H9 (cell line): Measurements from ENCODE around the gene SLBP. TPM values are rescaled to one million over a fixed set of nuclear protein-coding genes. Genes with fewer than 3 reads are reported as not detected.

Experiments used
- DNase-seq: peaks from one replicate; pipeline ENCODE4 v3.0.0-alpha.2; 2017
- H2AFZ ChIP-seq: one replicate; pipeline ENCODE4 v1.6.1; 2013; ENCODE audit warnings: mild to moderate bottlenecking, low read length, control low read depth, moderate library complexity
- H2AK5ac ChIP-seq: 2 replicates; pipeline ENCODE4 v1.6.1; 2013; ENCODE audit warnings: low read length, control low read depth, mixed read lengths; ENCODE audit not compliant: insufficient read length
- H2BK120ac ChIP-seq: one replicate; pipeline ENCODE4 v1.6.1; 2013; ENCODE audit warnings: low read depth, mild to moderate bottlenecking, low read length, control low read depth, inconsistent platforms; ENCODE audit not compliant: poor library complexity, severe bottlenecking
- H2BK12ac ChIP-seq: 2 replicates; pipeline ENCODE4 v1.6.1; 2013; ENCODE audit warnings: low read length, control low read depth, mixed read lengths, low read depth; ENCODE audit not compliant: insufficient read length
- H2BK15ac ChIP-seq: 2 replicates; pipeline ENCODE4 v1.6.1; 2013; ENCODE audit warnings: low read depth, low read length, control low read depth
- H2BK20ac ChIP-seq: one replicate; pipeline ENCODE4 v1.6.1; 2013; ENCODE audit warnings: low read depth, mild to moderate bottlenecking, low read length, control low read depth, inconsistent platforms; ENCODE audit not compliant: poor library complexity, severe bottlenecking
- H2BK5ac ChIP-seq: 2 replicates; pipeline ENCODE4 v1.6.1; 2013; ENCODE audit warnings: low read length, control low read depth, mixed read lengths; ENCODE audit not compliant: insufficient read length
- H3K14ac ChIP-seq: 2 replicates; pipeline ENCODE4 v1.6.1; 2013; ENCODE audit warnings: low read length, control low read depth; ENCODE audit not compliant: insufficient read depth
- H3K18ac ChIP-seq: 2 replicates; pipeline ENCODE4 v1.6.1; 2013; ENCODE audit warnings: low read depth, mild to moderate bottlenecking, mixed read lengths, low read length, control low read depth; ENCODE audit not compliant: insufficient read length
- H3K23ac ChIP-seq: 2 replicates; pipeline ENCODE4 v1.6.1; 2013; ENCODE audit warnings: low read length, control low read depth, mixed read lengths, low read depth; ENCODE audit not compliant: insufficient read length
- H3K23me2 ChIP-seq: 2 replicates; pipeline ENCODE4 v1.6.1; 2013; ENCODE audit warnings: low read depth, mild to moderate bottlenecking, mixed read lengths, low read length, control low read depth; ENCODE audit not compliant: insufficient read length, poor library complexity, severe bottlenecking
- H3K27ac ChIP-seq: 2 replicates; pipeline ENCODE4 v1.5.1; 2013; ENCODE audit warnings: low read length, control low read depth, mixed read lengths, low read depth; ENCODE audit not compliant: insufficient read length
- H3K27me3 ChIP-seq: 2 replicates; pipeline ENCODE4 v1.6.1; 2013; ENCODE audit warnings: low read length, control low read depth, inconsistent platforms; ENCODE audit not compliant: insufficient read depth
- H3K4ac ChIP-seq: 2 replicates; pipeline ENCODE4 v1.6.1; 2013; ENCODE audit warnings: low read depth, mild to moderate bottlenecking, control low read depth, inconsistent platforms, low read length, moderate library complexity
- H3K4me1 ChIP-seq: 2 replicates; pipeline ENCODE4 v1.6.1; 2013; ENCODE audit warnings: low read length, control low read depth, inconsistent platforms; ENCODE audit not compliant: insufficient read depth
- H3K4me2 ChIP-seq: 2 replicates; pipeline ENCODE4 v1.6.1; 2013; ENCODE audit warnings: low read length, control low read depth, mixed read lengths; ENCODE audit not compliant: insufficient read length, insufficient read depth
- H3K56ac ChIP-seq: 2 replicates; pipeline ENCODE4 v1.6.1; 2013; ENCODE audit warnings: low read depth, mild to moderate bottlenecking, mixed read lengths, low read length, control low read depth; ENCODE audit not compliant: insufficient read length
- H3K79me1 ChIP-seq: 2 replicates; pipeline ENCODE4 v1.6.1; 2013; ENCODE audit warnings: low read depth, mild to moderate bottlenecking, moderate library complexity, low read length, control low read depth, inconsistent platforms; ENCODE audit not compliant: insufficient read depth, poor library complexity, severe bottlenecking
- H3K79me2 ChIP-seq: 2 replicates; pipeline ENCODE4 v1.6.1; 2013; ENCODE audit warnings: low read length, control low read depth, inconsistent platforms; ENCODE audit not compliant: insufficient read depth
- H3K9ac ChIP-seq: 2 replicates; pipeline ENCODE4 v1.6.1; 2013; ENCODE audit warnings: low read length, control low read depth, mixed read lengths; ENCODE audit not compliant: insufficient read length; ENCODE audit errors: extremely low read depth
- H3K9me3 ChIP-seq: one replicate; pipeline ENCODE4 v1.6.1; 2013; ENCODE audit warnings: low read depth, low read length, inconsistent platforms; ENCODE audit not compliant: control insufficient read depth
- H3T11ph ChIP-seq: one replicate; pipeline ENCODE4 v1.6.1; 2013; ENCODE audit warnings: mild to moderate bottlenecking, low read length, control low read depth, inconsistent platforms
- H4K20me1 ChIP-seq: one replicate; pipeline ENCODE4 v1.6.1; 2013; ENCODE audit not compliant: control insufficient read depth, insufficient read length, insufficient read depth
- H4K5ac ChIP-seq: 2 replicates; pipeline ENCODE4 v1.6.1; 2013; ENCODE audit warnings: low read depth, mild to moderate bottlenecking, mixed read lengths, low read length, control low read depth; ENCODE audit not compliant: insufficient read length
- H4K8ac ChIP-seq: replicated peaks from 2 replicates; pipeline ENCODE4 v1.6.1; 2013; ENCODE audit warnings: low read length, control low read depth, mixed read lengths, low read depth; ENCODE audit not compliant: insufficient read length
- H4K91ac ChIP-seq: 2 replicates; pipeline ENCODE4 v1.6.1; 2013; ENCODE audit warnings: low read depth, mild to moderate bottlenecking, moderate library complexity, mixed read lengths, low read length, control low read depth; ENCODE audit not compliant: insufficient read length
- H3K27ac Mint-ChIP-seq, 3 experiments: 2 replicates in 2 of 3; 3 replicates in 1 of 3; pipeline ENCODE4 v1.8.0; 2020 to 2021; ENCODE audit warnings: mixed read lengths in 3 of 3, mild to moderate bottlenecking in 1 of 3, moderate library complexity in 1 of 3
- H3K27me3 Mint-ChIP-seq: 2 replicates; pipeline ENCODE4 v1.8.0; 2021; ENCODE audit warnings: low read depth, mild to moderate bottlenecking, moderate library complexity, mixed read lengths
- H3K36me3 Mint-ChIP-seq, 3 experiments: 2 replicates in 2 of 3; 3 replicates in 1 of 3; pipeline ENCODE4 v1.8.0; 2020 to 2021; ENCODE audit warnings: low read depth in 3 of 3, mixed read lengths in 3 of 3; ENCODE audit not compliant: insufficient read depth in 1 of 3
- H3K4me1 Mint-ChIP-seq, 2 experiments: 2 replicates each; pipeline ENCODE4 v1.8.0; 2020; ENCODE audit warnings: mixed read lengths in 2 of 2
- H3K4me3 Mint-ChIP-seq, 2 experiments: 2 replicates in 1 of 2; 3 replicates in 1 of 2; pipeline ENCODE4 v1.8.0; 2020 to 2021; ENCODE audit warnings: mild to moderate bottlenecking in 2 of 2, mixed read lengths in 2 of 2, moderate library complexity in 1 of 2
- H3K9me3 Mint-ChIP-seq, 2 experiments: 2 replicates in 1 of 2; 3 replicates in 1 of 2; pipeline ENCODE4 v1.8.0; 2020; ENCODE audit warnings: mild to moderate bottlenecking in 2 of 2, mixed read lengths in 2 of 2, moderate library complexity in 1 of 2
- CTCF ChIP-seq: fragments of 200-600 bp; sonication (generic); conservative IDR thresholded peaks from 3 replicates; pipeline ENCODE4 v1.8.0; 2021; ENCODE audit warnings: antibody characterized with exemption, mild to moderate bottlenecking
- WGBS: extraction: QIAGEN DNeasy Blood & Tissue Kit; methylation state at CpG from one replicate; pipeline ENCODE4 v1.1.7; 2013; ENCODE audit warnings: missing lambda C conversion rate, low lambda C conversion rate, mixed read lengths; ENCODE audit not compliant: insufficient read length; ENCODE audit errors: extremely low coverage; 5-methylcytosine and 5-hydroxymethylcytosine counted together
- total RNA-seq: library from RNA; stranded (reverse); gene quantifications from 2 replicates; pipeline ENCODE4 v1.2.1, GENCODE V29; 2021

SLBP gene
- total RNA-seq, 1 experiment from 2014 or later = 62.7 TPM

- no peak overlapping the region for H3K4me2 ChIP-seq
- H3K79me2 ChIP-seq = peaks cover 2% of the 10 kb centered on the region; the same call in 1 of the 2 replicates
- no peak overlapping the region for H3K56ac ChIP-seq
- H4K5ac ChIP-seq = no peak overlapping the region
- WGBS = no CpG with 5 or more reads among the region's 10 CpGs
- H3K14ac ChIP-seq = no peak overlapping the region
- H2AK5ac ChIP-seq = no peak overlapping the region
- no peaks in the 10 kb centered on the region for H3K4me1 ChIP-seq
- no peak overlapping the region for H4K8ac ChIP-seq
- no peak overlapping the region for H3K27ac ChIP-seq
- Mint-ChIP-seq H3K9me3 (peaks cover 7 to 9% of the 10 kb centered on the region in 2 experiments; a peak in 4 of 5 replicates), H3K36me3 (peaks cover 69 to 96% (median 94%) of the 10 kb centered on the region in 3 experiments), H3K27me3 (no peaks in the 10 kb centered on the region), H3K27ac (no peak overlapping the region), H3K4me3 (no peak overlapping the region), H3K4me1 (0 out of 4 replicates have a peak, but pooled peaks cover 0 to 3% of the 10 kb centered on the region in 2 experiments)
- peaks cover 5% of the 10 kb centered on the region for H3K9me3 ChIP-seq
- H3K18ac ChIP-seq = no peak overlapping the region
- H2BK12ac ChIP-seq = no peak overlapping the region
- no peak overlapping the region for H3T11ph ChIP-seq
- no peak overlapping the region for H3K23ac ChIP-seq
- H2AFZ ChIP-seq = no peak overlapping the region
- H3K9ac ChIP-seq = no peak overlapping the region
- peaks cover 5% of the 10 kb centered on the region for H4K20me1 ChIP-seq
- no peak overlapping the region for H2BK20ac ChIP-seq
- H3K4ac ChIP-seq = no peak overlapping the region
- H3K23me2 ChIP-seq = no peaks in the 10 kb centered on the region
- no peaks in the 10 kb centered on the region for H3K79me1 ChIP-seq
- H3K27me3 ChIP-seq = no peaks in the 10 kb centered on the region
- TF ChIP-seq CTCF = no peak
- H2BK120ac ChIP-seq = no peak overlapping the region
- no peak for DNase-seq
- H2BK15ac ChIP-seq = no peak overlapping the region
- no peak overlapping the region for H4K91ac ChIP-seq
- no peak overlapping the region for H2BK5ac ChIP-seq
Measured at GRCh38 chr4:1732911-1733310, 20.8 kb upstream of the SLBP start.
